Cardiac muscle cell (in vitro differentiated cells and primary cell): ENCODE measurements around the gene VSIG8. TPM values are rescaled to one million over a fixed set of nuclear protein-coding genes. Genes with fewer than 3 reads are reported as not detected.

Source experiments
- DNase-seq, 2 donors: peaks; one replicate each; pipeline versions ENCODE4 v3.0.0 to v3.0.0-alpha.2; 2010 to 2017; ENCODE audit warnings: low read depth in 1 of 2, low spot score in 1 of 2
- H3K27ac ChIP-seq: fragments of 200-600 bp; sonication (generic); 2 replicates; pipeline ENCODE4 v1.5.1; 2016
- H3K27me3 ChIP-seq: fragments of 200-600 bp; sonication (generic); 2 replicates; pipeline ENCODE4 v1.6.0; 2016; ENCODE audit warnings: control low read depth
- H3K36me3 ChIP-seq: fragments of 200-600 bp; sonication (generic); 2 replicates; pipeline ENCODE4 v1.5.1; 2016; ENCODE audit warnings: control low read depth
- H3K4me1 ChIP-seq: fragments of 200-600 bp; sonication (generic); 2 replicates; pipeline ENCODE4 v1.8.1; 2017; ENCODE audit warnings: low read depth, mild to moderate bottlenecking, mixed run types
- H3K4me3 ChIP-seq: fragments of 200-600 bp; sonication (generic); 2 replicates; pipeline ENCODE4 v1.5.1; 2016; ENCODE audit warnings: mild to moderate bottlenecking
- H3K9me3 ChIP-seq: fragments of 200-600 bp; sonication (generic); 2 replicates; pipeline ENCODE4 v1.5.1; 2017; ENCODE audit warnings: low read depth, mild to moderate bottlenecking, control low read depth
- polyA plus RNA-seq: library from polyadenylated mRNA; unstranded; fragments of >200 nt; fragmentation: Nextera tagmentation; extraction: Ambion mirVana; gene quantifications from 2 replicates; pipeline ENCODE4 v1.2.1, GENCODE V29; 2016
- total RNA-seq: library from RNA; depleted of rRNA; stranded (reverse); fragments of >200 nt; gene quantifications from 2 replicates; pipeline ENCODE4 v1.2.3, GENCODE V29; 2016
- TF ChIP-seq, protein P1 (sequence below): IDR thresholded peaks from 2 replicates; pipeline ENCODE4 v1.5.1; 2012; ENCODE audit warnings: low read depth, mild to moderate bottlenecking, low read length

Gene VSIG8
- total and polyA plus RNA-seq, 2 experiments from 2014 or later = not detected

DNA sequence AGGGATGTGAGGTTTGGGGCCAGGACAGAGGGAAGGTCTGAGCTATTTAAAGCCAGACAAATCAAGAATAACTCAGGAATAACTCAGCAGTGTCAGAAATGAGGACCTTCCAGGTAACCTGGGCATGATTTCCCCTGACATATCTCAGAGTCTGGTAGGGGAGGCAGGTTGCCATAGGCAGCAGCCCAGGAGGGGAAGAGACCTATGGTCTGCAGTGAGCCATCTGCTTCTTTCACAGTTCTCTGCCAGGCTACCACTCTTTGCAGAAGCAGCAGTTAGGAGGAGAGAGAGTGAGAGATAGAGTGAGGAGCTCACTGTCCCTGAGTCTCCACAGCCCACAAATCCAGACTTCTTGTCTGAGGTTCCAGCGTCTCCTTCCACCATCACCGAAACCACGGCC is 6.3 kb upstream of the VSIG8 start:
- no peak for DNase-seq
- Histone ChIP-seq H3K27ac (no peak overlapping the region), H3K27me3 (peaks cover 15% of the 10 kb centered on the region), H3K4me3 (no peak overlapping the region), H3K36me3 (no peaks in the 10 kb centered on the region), H3K9me3 (no peaks in the 10 kb centered on the region), H3K4me1 (no peaks in the 10 kb centered on the region)
- TF ChIP-seq, protein P1, sequence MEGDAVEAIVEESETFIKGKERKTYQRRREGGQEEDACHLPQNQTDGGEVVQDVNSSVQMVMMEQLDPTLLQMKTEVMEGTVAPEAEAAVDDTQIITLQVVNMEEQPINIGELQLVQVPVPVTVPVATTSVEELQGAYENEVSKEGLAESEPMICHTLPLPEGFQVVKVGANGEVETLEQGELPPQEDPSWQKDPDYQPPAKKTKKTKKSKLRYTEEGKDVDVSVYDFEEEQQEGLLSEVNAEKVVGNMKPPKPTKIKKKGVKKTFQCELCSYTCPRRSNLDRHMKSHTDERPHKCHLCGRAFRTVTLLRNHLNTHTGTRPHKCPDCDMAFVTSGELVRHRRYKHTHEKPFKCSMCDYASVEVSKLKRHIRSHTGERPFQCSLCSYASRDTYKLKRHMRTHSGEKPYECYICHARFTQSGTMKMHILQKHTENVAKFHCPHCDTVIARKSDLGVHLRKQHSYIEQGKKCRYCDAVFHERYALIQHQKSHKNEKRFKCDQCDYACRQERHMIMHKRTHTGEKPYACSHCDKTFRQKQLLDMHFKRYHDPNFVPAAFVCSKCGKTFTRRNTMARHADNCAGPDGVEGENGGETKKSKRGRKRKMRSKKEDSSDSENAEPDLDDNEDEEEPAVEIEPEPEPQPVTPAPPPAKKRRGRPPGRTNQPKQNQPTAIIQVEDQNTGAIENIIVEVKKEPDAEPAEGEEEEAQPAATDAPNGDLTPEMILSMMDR = no peak

DNA sequence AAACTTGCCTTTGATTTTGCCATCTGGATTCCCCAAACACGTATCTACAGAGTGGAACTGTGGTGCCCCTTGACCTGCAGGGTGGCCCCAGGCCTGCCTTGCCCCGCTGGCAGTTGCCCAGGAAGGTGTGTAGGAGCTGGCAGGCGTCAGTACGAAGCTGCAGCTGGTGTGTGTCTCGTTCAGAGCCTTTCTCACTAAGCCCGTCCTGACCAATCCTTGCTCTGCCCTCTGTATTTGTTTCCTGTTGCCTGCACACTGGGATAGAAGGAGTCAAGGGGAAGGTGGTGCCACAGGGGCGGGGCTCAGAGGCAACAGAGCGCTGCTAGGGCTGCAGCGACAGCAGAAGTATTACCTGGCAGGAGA is 5.2 kb upstream of the VSIG8 start:
- Histone ChIP-seq H3K27ac (no peak overlapping the region), H3K9me3 (no peaks in the 10 kb centered on the region), H3K27me3 (peaks cover 15% of the 10 kb centered on the region), H3K4me1 (no peaks in the 10 kb centered on the region), H3K4me3 (no peak overlapping the region), H3K36me3 (no peaks in the 10 kb centered on the region)
- peak; percentile 52 to 57 for DNase-seq
- TF ChIP-seq, protein P1 = no peak

DNA sequence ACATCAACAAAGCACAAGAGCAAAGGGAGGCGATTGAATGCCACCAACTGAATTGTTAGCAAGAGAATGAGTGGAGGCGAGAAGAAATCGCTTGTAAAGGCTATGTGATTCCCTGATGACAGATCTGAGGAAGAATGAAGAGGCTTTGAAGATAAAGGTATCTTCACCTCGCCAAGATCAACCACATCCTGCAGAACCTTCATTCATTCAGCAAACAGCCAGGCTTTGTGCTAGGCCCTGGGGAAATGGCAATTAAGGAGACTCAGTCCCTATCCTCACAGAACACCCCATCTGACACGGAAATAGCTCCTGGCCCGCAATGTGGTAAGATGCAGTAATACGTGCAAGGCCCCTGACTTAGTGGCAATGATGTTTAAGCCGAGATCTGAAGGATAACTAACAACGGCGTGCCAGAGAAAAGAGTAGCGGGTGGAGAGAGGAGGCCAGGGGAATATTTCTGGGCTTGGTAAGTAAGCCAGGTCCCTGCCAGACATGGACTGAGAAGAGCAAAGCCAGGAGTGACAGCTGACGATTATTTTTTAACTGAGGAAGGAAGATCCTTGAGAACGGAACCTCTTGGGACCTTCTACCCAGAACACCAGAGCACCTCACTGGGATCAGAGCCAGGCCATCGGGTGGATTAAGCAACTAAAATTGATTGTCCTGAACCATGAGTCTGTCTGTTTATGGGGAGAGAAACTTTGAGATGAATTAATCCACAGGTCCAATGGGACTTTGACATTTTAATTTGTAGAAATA is 4.6 kb upstream of the VSIG8 start:
- Histone ChIP-seq H3K36me3 (no peaks in the 10 kb centered on the region), H3K27ac (no peak overlapping the region), H3K9me3 (no peaks in the 10 kb centered on the region), H3K4me3 (no peak overlapping the region), H3K4me1 (no peaks in the 10 kb centered on the region), H3K27me3 (peaks cover 15% of the 10 kb centered on the region)
- TF ChIP-seq, protein P1 = no peak
- peak in 1 of 2 donors; percentile 23 for DNase-seq

DNA sequence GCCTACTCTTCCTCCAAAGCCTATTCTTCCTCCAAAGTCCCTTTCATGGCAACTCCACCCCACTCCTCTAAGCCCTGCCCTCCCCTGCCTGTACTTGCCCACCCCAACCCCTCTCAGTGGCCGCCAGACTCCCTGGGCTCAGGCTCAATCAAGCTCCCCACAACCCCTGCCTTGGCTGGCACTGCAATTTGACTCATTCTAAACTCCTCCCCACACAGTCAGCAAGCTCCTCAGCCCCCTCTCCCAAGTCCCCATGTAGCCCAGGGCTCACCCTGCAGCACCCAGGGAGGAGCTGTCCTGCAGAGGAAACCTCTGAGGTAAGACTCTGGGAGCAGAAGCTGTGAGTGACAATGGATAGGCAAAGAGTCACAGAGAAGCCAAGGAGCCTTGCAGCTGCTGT is 3.6 kb upstream of the VSIG8 start:
- Histone ChIP-seq H3K27ac (no peak overlapping the region), H3K9me3 (no peaks in the 10 kb centered on the region), H3K4me1 (no peaks in the 10 kb centered on the region), H3K27me3 (peaks cover 13% of the 10 kb centered on the region), H3K36me3 (no peaks in the 10 kb centered on the region), H3K4me3 (no peak overlapping the region)
- TF ChIP-seq, protein P1 = no peak
- DNase-seq = no peak

DNA sequence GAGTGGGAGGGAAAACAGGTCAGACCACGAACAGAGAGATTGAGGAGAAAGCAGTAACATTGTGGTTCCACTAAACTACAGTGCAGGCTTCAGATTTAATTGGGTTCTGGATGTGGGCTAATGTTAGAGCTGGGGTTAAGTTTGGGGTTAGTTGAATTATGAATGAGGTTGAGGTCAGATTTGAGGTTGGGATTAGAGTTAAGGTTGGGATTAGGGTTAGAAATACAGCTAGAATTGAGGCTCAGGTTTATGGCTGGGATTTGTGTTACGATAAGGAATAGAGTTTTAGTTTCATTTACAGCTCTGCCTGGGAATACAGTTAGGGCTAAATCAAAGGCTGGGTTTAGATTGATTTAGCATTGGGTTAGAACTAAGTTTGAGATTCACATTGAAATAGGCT is 1.8 kb upstream of the VSIG8 start:
- TF ChIP-seq, protein P1 = no peak
- no peak overlapping the region for H3K4me3 ChIP-seq
- H3K36me3 ChIP-seq = no peaks in the 10 kb centered on the region
- H3K9me3 ChIP-seq = no peaks in the 10 kb centered on the region
- peaks cover 9% of the 10 kb centered on the region for H3K27me3 ChIP-seq
- no peak overlapping the region for H3K27ac ChIP-seq
- no peaks in the 10 kb centered on the region for H3K4me1 ChIP-seq
- no peak for DNase-seq
